ENCODE measurements around the gene CYFIP2. TPM values are rescaled to one million over a fixed set of nuclear protein-coding genes. Genes with fewer than 3 reads are reported as not detected.

The CYFIP2 gene
- total and polyA plus RNA-seq, 2 donors (not counting 1 experiment from before 2014, with no cell fraction given), result 5.0 to 27.6 TPM

DNA sequence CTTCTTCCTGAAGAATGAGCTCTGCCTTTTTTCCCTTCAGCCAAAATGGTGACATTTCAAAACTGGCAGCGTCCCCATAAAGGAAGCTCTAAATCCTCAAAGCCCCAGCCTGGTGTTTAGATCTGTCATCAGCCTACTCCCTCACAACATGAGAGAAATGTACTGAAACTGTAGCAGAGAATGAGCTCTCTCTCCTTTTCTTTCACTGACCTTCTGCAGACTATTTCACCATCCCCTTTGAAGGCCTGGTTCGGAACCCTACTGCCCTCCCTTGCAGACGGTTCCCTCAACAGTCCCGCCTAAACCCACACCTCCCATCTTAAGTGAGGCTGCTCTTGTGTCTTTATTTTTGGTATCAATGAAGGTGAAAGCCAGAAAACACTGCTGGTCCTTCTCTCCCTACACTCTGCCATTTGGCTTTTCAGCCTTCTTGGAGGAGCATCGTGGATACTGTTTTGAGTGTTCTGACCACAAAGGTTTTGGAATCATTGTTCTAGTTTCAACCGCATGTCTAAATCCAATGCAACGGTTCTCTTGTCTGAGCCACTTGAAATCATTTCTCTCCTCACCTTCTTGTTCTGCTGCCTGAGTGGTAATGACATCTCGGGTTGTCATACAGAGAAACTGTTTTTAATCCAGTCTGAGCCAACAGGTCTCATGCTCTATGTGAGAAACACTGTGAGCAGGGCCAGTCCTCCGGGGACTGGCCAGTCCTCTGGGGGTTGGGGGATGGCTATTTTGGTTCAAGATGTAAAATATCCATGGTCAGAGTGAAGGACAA, 46.2 kb upstream of the CYFIP2 start:
- Histone ChIP-seq H3K79me2 (ENCODE audit: control insufficient read depth, insufficient read depth, low read length) (no peaks in the 10 kb centered on the region), H3K9ac (ENCODE audit: insufficient read depth, low read length) (no peak overlapping the region), H3K27ac (ENCODE audit: insufficient read depth, low read length) (no peak overlapping the region), H3K4me2 (ENCODE audit: extremely low read depth, insufficient read depth, low read length) (no peak overlapping the region), H3K4me3 (replicated peaks in 1 of 4; ENCODE audit: control extremely low read depth in 1 of 4, insufficient read depth in 1 of 4, low read depth in 3 of 4, low read length in 4 of 4) (no peak overlapping the region), H3K27me3 (ENCODE audit: control insufficient read depth, insufficient read depth, low read length) (no peaks in the 10 kb centered on the region), H3K9me3 (ENCODE audit: control insufficient read depth, insufficient read depth, low read depth, low read length) (no peaks in the 10 kb centered on the region), H3K36me3 (ENCODE audit: control insufficient read depth, insufficient read depth, low read length) (no peaks in the 10 kb centered on the region), H4K20me1 (ENCODE audit: control insufficient read depth, extremely low read depth, insufficient read depth, low read length) (no peaks in the 10 kb centered on the region), H2AFZ (ENCODE audit: low read length) (no peak overlapping the region), H3K4me1 (ENCODE audit: control insufficient read depth, extremely low read depth, insufficient read depth, low read length) (no peaks in the 10 kb centered on the region)
- DNase-seq (ENCODE audit: low read depth in 2 of 2), result no peak
- no peak for TF ChIP-seq EZH2 (IDR thresholded peaks at IDR 0.05; ENCODE audit: low read length, missing control alignments)
- TF ChIP-seq, protein P1, sequence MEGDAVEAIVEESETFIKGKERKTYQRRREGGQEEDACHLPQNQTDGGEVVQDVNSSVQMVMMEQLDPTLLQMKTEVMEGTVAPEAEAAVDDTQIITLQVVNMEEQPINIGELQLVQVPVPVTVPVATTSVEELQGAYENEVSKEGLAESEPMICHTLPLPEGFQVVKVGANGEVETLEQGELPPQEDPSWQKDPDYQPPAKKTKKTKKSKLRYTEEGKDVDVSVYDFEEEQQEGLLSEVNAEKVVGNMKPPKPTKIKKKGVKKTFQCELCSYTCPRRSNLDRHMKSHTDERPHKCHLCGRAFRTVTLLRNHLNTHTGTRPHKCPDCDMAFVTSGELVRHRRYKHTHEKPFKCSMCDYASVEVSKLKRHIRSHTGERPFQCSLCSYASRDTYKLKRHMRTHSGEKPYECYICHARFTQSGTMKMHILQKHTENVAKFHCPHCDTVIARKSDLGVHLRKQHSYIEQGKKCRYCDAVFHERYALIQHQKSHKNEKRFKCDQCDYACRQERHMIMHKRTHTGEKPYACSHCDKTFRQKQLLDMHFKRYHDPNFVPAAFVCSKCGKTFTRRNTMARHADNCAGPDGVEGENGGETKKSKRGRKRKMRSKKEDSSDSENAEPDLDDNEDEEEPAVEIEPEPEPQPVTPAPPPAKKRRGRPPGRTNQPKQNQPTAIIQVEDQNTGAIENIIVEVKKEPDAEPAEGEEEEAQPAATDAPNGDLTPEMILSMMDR (conservative IDR thresholded peaks at IDR 0.05 in 1 of 2, IDR thresholded peaks at IDR 0.05 in 1 of 2; ENCODE audit: low read depth in 1 of 2, low read length in 2 of 2), result no peak

DNA sequence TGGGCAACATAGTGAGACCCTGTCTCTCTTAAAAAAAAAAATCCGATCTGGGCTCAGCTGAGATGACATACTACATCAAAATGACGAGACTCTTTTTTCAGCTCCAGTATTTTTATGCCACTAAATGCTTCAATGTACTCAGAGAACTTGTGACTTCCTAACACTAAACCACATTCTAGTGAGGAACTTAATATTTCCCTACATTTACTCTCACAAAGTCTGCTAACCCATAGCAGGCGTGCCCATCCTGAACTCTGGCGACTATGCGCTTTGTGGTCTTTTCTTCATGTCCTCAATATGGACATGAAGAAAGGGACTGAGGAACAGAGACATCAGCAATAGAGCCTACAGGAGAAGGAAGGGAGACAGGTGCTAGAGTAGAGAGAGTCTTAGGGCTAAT, 44.0 kb upstream of the CYFIP2 start:
- no peak overlapping the region for H2AFZ ChIP-seq (ENCODE audit: low read length)
- H3K9ac ChIP-seq (ENCODE audit: insufficient read depth, low read length), result no peak overlapping the region
- no peaks in the 10 kb centered on the region for H3K79me2 ChIP-seq (ENCODE audit: control insufficient read depth, insufficient read depth, low read length)
- no peak overlapping the region for H3K4me2 ChIP-seq (ENCODE audit: extremely low read depth, insufficient read depth, low read length)
- no peaks in the 10 kb centered on the region for H3K9me3 ChIP-seq (ENCODE audit: control insufficient read depth, insufficient read depth, low read depth, low read length)
- H3K36me3 ChIP-seq (ENCODE audit: control insufficient read depth, insufficient read depth, low read length), result no peaks in the 10 kb centered on the region
- no peak overlapping the region for H3K4me3 ChIP-seq (replicated peaks in 1 of 4; ENCODE audit: control extremely low read depth in 1 of 4, insufficient read depth in 1 of 4, low read depth in 3 of 4, low read length in 4 of 4)
- DNase-seq (ENCODE audit: low read depth in 2 of 2), result no peak
- H3K4me1 ChIP-seq (ENCODE audit: control insufficient read depth, extremely low read depth, insufficient read depth, low read length), result no peaks in the 10 kb centered on the region
- H3K27me3 ChIP-seq (ENCODE audit: control insufficient read depth, insufficient read depth, low read length), result no peaks in the 10 kb centered on the region
- no peak overlapping the region for H3K27ac ChIP-seq (ENCODE audit: insufficient read depth, low read length)
- no peaks in the 10 kb centered on the region for H4K20me1 ChIP-seq (ENCODE audit: control insufficient read depth, extremely low read depth, insufficient read depth, low read length)
- TF ChIP-seq EZH2 (IDR thresholded peaks at IDR 0.05; ENCODE audit: low read length, missing control alignments), result no peak
- TF ChIP-seq, protein P1 (conservative IDR thresholded peaks at IDR 0.05 in 1 of 2, IDR thresholded peaks at IDR 0.05 in 1 of 2; ENCODE audit: low read depth in 1 of 2, low read length in 2 of 2), result no peak

DNA sequence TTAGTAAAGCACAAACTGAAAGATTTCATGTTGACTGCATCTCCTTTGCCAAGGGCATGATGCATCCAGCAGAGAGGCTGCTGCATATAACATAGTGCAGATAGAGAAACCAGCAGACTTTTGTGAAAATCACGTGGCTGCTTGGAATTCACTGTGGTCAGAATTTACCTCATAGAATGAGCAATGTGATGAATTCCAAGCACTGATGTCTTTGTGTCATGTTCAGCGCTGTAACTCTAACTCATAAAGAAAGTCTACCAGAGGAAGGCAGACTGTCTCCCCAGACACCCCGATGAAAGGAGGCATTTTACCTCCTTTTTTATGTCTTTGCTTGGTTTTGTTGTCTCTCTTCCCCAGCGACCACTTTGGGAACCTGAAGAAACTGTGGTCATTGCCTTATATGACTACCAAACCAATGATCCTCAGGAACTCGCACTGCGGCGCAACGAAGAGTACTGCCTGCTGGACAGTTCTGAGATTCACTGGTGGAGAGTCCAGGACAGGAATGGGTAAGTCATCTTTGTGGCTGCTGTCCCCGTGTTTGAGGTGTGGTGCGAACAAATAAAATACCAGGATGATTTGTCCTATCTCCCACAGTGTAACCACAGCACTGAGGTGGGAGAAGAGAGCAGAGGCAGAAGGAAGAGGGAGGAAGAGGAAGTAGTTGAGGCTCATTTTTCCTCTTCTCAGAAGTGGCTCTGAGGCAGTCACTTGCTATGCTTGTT, 43.3 kb upstream of the CYFIP2 start:
- Histone ChIP-seq H2AFZ (ENCODE audit: low read length) (no peak overlapping the region), H3K9ac (ENCODE audit: insufficient read depth, low read length) (no peak overlapping the region), H3K27ac (ENCODE audit: insufficient read depth, low read length) (no peak overlapping the region), H3K4me3 (replicated peaks in 1 of 4; ENCODE audit: control extremely low read depth in 1 of 4, insufficient read depth in 1 of 4, low read depth in 3 of 4, low read length in 4 of 4) (no peak overlapping the region), H3K4me2 (ENCODE audit: extremely low read depth, insufficient read depth, low read length) (no peak overlapping the region), H3K79me2 (ENCODE audit: control insufficient read depth, insufficient read depth, low read length) (no peaks in the 10 kb centered on the region), H3K9me3 (ENCODE audit: control insufficient read depth, insufficient read depth, low read depth, low read length) (no peaks in the 10 kb centered on the region), H3K27me3 (ENCODE audit: control insufficient read depth, insufficient read depth, low read length) (no peaks in the 10 kb centered on the region), H3K36me3 (ENCODE audit: control insufficient read depth, insufficient read depth, low read length) (no peaks in the 10 kb centered on the region), H4K20me1 (ENCODE audit: control insufficient read depth, extremely low read depth, insufficient read depth, low read length) (no peaks in the 10 kb centered on the region), H3K4me1 (ENCODE audit: control insufficient read depth, extremely low read depth, insufficient read depth, low read length) (no peaks in the 10 kb centered on the region)
- TF ChIP-seq, protein P1 (conservative IDR thresholded peaks at IDR 0.05 in 1 of 2, IDR thresholded peaks at IDR 0.05 in 1 of 2; ENCODE audit: low read depth in 1 of 2, low read length in 2 of 2), result no peak
- no peak for TF ChIP-seq EZH2 (IDR thresholded peaks at IDR 0.05; ENCODE audit: low read length, missing control alignments)
- peak in 1 of 2 donors; percentile 76 for DNase-seq (ENCODE audit: low read depth in 2 of 2)

Data from fibroblast of lung (primary cell).